Pons (tissue), 1 donor: ENCODE data around the gene ZBTB20.
"Not testable (repeated sequence)": the region's sequence is repeated elsewhere in the genome, so short reads cannot be mapped to it uniquely, and the experiment has no call there.

Experiments used
- DNase-seq: peaks from one replicate; pipeline ENCODE4 v3.0.0-alpha.2; 2016; ENCODE audit warnings: low spot score

The ZBTB20 gene

GRCh38 chr3:114831861-114832260 lies 315.2 kb downstream of the ZBTB20 start:
- DNase-seq = no peak

- DNase-seq = no peak
These were observed 316.4 kb downstream of the ZBTB20 start for GRCh38 chr3:114830652-114831051.

GRCh38 chr3:114829783-114830182 lies 317.3 kb downstream of the ZBTB20 start:
- no peak for DNase-seq

GRCh38 chr3:114827495-114827894 lies 319.6 kb downstream of the ZBTB20 start:
- peak; percentile 91 for DNase-seq

GRCh38 chr3:114824014-114824413 lies 323.1 kb downstream of the ZBTB20 start:
- DNase-seq = no peak

GRCh38 chr3:114823061-114823460 lies 324.0 kb downstream of the ZBTB20 start:
- DNase-seq = no peak

- no peak for DNase-seq
These were observed 331.0 kb downstream of the ZBTB20 start for GRCh38 chr3:114816052-114816451.

- not testable (repeated sequence) for DNase-seq
These were observed 334.4 kb downstream of the ZBTB20 start for GRCh38 chr3:114812541-114813238.

- no peak for DNase-seq
These were observed 337.2 kb downstream of the ZBTB20 start for GRCh38 chr3:114809668-114810413.

- DNase-seq = peak; percentile 59
These were observed 343.0 kb downstream of the ZBTB20 start for GRCh38 chr3:114804099-114804498.

- no peak for DNase-seq
These were observed 343.9 kb downstream of the ZBTB20 start for GRCh38 chr3:114803042-114803695.

GRCh38 chr3:114800272-114801031 lies 346.6 kb downstream of the ZBTB20 start:
- peak; percentile 52 for DNase-seq

GRCh38 chr3:114799816-114800215 lies 347.3 kb downstream of the ZBTB20 start:
- no peak for DNase-seq

GRCh38 chr3:114796796-114797195 lies 350.3 kb downstream of the ZBTB20 start:
- no peak for DNase-seq

GRCh38 chr3:114794894-114795630 lies 352.0 kb downstream of the ZBTB20 start:
- DNase-seq = no peak

GRCh38 chr3:114792159-114792918 lies 354.7 kb downstream of the ZBTB20 start:
- no peak for DNase-seq

- DNase-seq = no peak
These were observed 356.3 kb downstream of the ZBTB20 start for GRCh38 chr3:114790752-114791151.

- no peak for DNase-seq
These were observed 357.3 kb downstream of the ZBTB20 start for GRCh38 chr3:114789803-114790202.

- no peak for DNase-seq
These were observed 371.7 kb downstream of the ZBTB20 start for GRCh38 chr3:114775395-114775794.

- no peak for DNase-seq
These were observed 376.2 kb downstream of the ZBTB20 start for GRCh38 chr3:114770874-114771273.

- no peak for DNase-seq
These were observed 383.0 kb downstream of the ZBTB20 start for GRCh38 chr3:114764056-114764492.
